Measurements from ENCODE around the gene KAZN.

The KAZN gene

GRCh38 chr1:14794906-14795305 lies 196.4 kb downstream of the KAZN start:
- Mint-ChIP-seq H3K27ac (no peak overlapping the region), H3K4me3 (no peak overlapping the region), H3K4me1 (ENCODE audit: low read depth) (no peaks in the 10 kb centered on the region), H3K36me3 (ENCODE audit: low read depth) (no peaks in the 10 kb centered on the region), H3K27me3 (no peaks in the 10 kb centered on the region), H3K9me3 (no peaks in the 10 kb centered on the region)
- no peak for DNase-seq

GRCh38 chr1:14795589-14795988 lies 197.1 kb downstream of the KAZN start:
- H3K4me3 Mint-ChIP-seq = no peak overlapping the region
- no peaks in the 10 kb centered on the region for H3K27me3 Mint-ChIP-seq
- no peaks in the 10 kb centered on the region for H3K36me3 Mint-ChIP-seq (ENCODE audit: low read depth)
- no peaks in the 10 kb centered on the region for H3K4me1 Mint-ChIP-seq (ENCODE audit: low read depth)
- H3K9me3 Mint-ChIP-seq = no peaks in the 10 kb centered on the region
- no peak overlapping the region for H3K27ac Mint-ChIP-seq
- DNase-seq = no peak

DNA sequence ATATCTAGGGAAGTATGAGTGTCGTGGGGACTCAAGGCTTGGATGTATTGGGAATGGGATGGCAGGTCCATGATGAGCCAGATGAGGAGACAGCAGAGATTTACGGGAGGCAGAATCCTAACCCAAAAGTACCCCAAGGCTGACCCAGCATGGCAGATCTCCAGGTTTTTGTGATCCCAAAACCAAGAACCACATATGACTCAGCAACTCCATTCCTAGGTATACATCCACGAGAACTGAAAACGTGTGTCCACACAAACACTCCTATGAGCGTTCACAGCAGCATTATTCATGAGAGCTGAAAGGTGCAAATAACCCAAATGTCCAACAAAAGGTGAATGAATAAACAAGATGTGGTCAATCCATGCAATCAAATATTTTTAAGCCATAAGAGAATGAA lies 201.5 kb downstream of the KAZN start:
- H3K27me3 Mint-ChIP-seq = no peaks in the 10 kb centered on the region
- H3K4me1 Mint-ChIP-seq (ENCODE audit: low read depth) = no peaks in the 10 kb centered on the region
- no peak overlapping the region for H3K27ac Mint-ChIP-seq
- no peak overlapping the region for H3K4me3 Mint-ChIP-seq
- DNase-seq = no peak
- H3K36me3 Mint-ChIP-seq (ENCODE audit: low read depth) = no peaks in the 10 kb centered on the region
- no peaks in the 10 kb centered on the region for H3K9me3 Mint-ChIP-seq

DNA sequence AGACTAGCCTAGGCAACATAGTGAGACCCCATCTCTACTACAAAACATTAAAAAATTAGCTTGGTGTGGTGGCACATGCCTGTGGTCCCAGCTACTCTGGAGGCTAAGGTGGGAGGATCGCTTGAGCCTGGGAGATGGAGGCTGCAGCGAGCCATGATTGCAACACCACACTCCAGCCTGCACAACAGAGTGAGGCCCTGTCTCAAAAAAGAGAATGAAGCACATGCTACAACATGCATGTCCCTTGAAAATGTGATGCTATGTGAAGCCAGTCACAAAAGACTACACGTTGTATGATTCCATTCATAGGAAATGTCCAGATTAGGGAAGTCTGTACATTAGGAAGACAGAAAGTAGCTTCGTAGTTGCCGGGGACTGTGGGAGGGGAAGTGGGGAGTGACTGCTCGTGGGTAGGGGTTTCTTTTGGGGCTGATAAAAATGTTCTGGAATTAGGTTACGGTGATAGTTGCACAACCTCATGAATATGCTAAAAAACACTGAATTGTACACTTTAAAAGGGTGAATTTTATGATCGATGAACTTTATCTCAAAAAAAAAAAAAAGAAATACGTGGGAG lies 202.1 kb downstream of the KAZN start:
- Mint-ChIP-seq H3K27me3 (no peaks in the 10 kb centered on the region), H3K36me3 (ENCODE audit: low read depth) (no peaks in the 10 kb centered on the region), H3K4me3 (no peak overlapping the region), H3K4me1 (ENCODE audit: low read depth) (no peaks in the 10 kb centered on the region), H3K27ac (no peak overlapping the region), H3K9me3 (no peaks in the 10 kb centered on the region)
- DNase-seq = no peak

GRCh38 chr1:14803002-14803789 lies 204.7 kb downstream of the KAZN start:
- Mint-ChIP-seq H3K27ac (no peak overlapping the region), H3K27me3 (no peaks in the 10 kb centered on the region), H3K4me1 (ENCODE audit: low read depth) (no peaks in the 10 kb centered on the region), H3K36me3 (ENCODE audit: low read depth) (no peaks in the 10 kb centered on the region), H3K9me3 (peaks cover 12% of the 10 kb centered on the region), H3K4me3 (no peak overlapping the region)
- no peak for DNase-seq

DNA sequence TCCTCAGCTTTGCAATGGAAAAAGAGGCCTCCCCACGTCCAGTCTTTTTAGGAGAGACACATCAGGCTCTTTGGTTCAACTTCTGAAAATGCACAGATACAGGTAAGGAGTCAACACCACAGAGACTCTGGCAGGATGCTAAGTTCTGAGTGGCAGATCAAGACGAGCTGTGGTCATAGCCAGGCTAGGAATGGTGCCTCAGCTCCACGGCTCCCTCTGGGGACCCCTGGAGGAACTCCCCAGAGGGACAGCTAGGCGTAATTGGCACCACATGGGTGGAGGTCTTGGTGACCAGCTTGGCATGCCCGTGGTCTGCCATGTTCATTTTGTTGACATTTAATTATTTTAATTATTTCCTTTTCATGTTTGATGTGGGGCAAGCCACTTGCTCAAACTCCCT lies 206.1 kb downstream of the KAZN start:
- no peaks in the 10 kb centered on the region for H3K27me3 Mint-ChIP-seq
- no peak for DNase-seq
- H3K9me3 Mint-ChIP-seq = peaks cover 18% of the 10 kb centered on the region
- no peak overlapping the region for H3K27ac Mint-ChIP-seq
- no peak overlapping the region for H3K4me3 Mint-ChIP-seq
- no peaks in the 10 kb centered on the region for H3K4me1 Mint-ChIP-seq (ENCODE audit: low read depth)
- H3K36me3 Mint-ChIP-seq (ENCODE audit: low read depth) = no peaks in the 10 kb centered on the region

- Mint-ChIP-seq H3K9me3 (peaks cover 18% of the 10 kb centered on the region), H3K4me1 (ENCODE audit: low read depth) (no peaks in the 10 kb centered on the region), H3K27ac (no peak overlapping the region), H3K36me3 (ENCODE audit: low read depth) (no peaks in the 10 kb centered on the region), H3K4me3 (no peak overlapping the region), H3K27me3 (no peaks in the 10 kb centered on the region)
- no peak for DNase-seq
Measured at GRCh38 chr1:14806772-14807171, 208.3 kb downstream of the KAZN start.

DNA sequence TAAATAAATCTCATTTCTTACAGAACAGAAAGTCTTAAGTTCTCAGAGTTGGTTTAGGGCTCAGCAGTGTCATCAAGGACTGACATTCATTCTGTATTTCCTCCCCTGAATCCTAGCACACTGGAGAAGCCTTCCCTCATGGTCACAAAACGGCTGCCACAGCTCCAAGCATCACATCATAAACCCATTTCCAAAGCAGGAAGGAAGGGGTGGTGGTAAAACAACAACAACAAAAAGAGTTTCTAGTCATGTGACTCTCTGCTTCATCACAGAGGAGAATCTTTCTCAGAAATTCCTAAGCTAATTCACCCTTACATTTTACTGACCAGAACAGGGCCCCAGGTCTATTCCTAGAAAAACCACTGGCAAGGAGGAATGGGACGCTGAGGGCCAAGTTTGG lies 210.3 kb downstream of the KAZN start:
- Mint-ChIP-seq H3K36me3 (ENCODE audit: low read depth) (no peaks in the 10 kb centered on the region), H3K27me3 (no peaks in the 10 kb centered on the region), H3K27ac (no peak overlapping the region), H3K4me1 (ENCODE audit: low read depth) (no peaks in the 10 kb centered on the region), H3K4me3 (no peak overlapping the region), H3K9me3 (peaks cover 18% of the 10 kb centered on the region)
- DNase-seq = no peak

GRCh38 chr1:14809191-14809981 lies 210.9 kb downstream of the KAZN start:
- no peaks in the 10 kb centered on the region for H3K27me3 Mint-ChIP-seq
- no peaks in the 10 kb centered on the region for H3K36me3 Mint-ChIP-seq (ENCODE audit: low read depth)
- H3K4me3 Mint-ChIP-seq = no peak overlapping the region
- DNase-seq = no peak
- H3K4me1 Mint-ChIP-seq (ENCODE audit: low read depth) = no peaks in the 10 kb centered on the region
- H3K27ac Mint-ChIP-seq = no peak overlapping the region
- H3K9me3 Mint-ChIP-seq = peaks cover 18% of the 10 kb centered on the region

GRCh38 chr1:14810595-14811361 lies 212.3 kb downstream of the KAZN start:
- Mint-ChIP-seq H3K9me3 (peaks cover 18% of the 10 kb centered on the region), H3K27ac (no peak overlapping the region), H3K36me3 (ENCODE audit: low read depth) (no peaks in the 10 kb centered on the region), H3K27me3 (no peaks in the 10 kb centered on the region), H3K4me3 (no peak overlapping the region), H3K4me1 (ENCODE audit: low read depth) (no peaks in the 10 kb centered on the region)
- DNase-seq = no peak

DNA sequence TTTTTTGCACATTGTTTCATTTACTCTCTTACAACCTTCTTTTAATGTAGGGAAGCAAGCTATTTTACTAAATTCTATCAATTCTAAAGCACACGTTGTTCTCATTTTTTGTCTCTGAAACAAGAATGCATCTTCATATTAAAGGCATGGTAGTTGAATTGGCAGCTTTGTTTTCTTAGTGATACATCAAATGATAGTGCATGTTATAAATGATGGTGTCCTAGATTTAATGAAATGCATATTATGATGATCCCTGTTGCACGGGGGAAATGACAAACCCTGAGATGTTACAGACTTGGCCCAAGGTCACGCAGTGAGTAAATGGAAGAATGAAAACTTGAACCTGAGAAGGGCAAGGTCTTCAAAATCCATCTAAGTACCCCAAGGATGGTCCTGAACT lies 213.1 kb downstream of the KAZN start:
- Mint-ChIP-seq H3K27me3 (no peaks in the 10 kb centered on the region), H3K27ac (no peak overlapping the region), H3K4me3 (no peak overlapping the region), H3K9me3 (peaks cover 15% of the 10 kb centered on the region), H3K4me1 (ENCODE audit: low read depth) (no peaks in the 10 kb centered on the region), H3K36me3 (ENCODE audit: low read depth) (no peaks in the 10 kb centered on the region)
- DNase-seq = no peak

GRCh38 chr1:14812189-14812588 lies 213.7 kb downstream of the KAZN start:
- Mint-ChIP-seq H3K4me1 (ENCODE audit: low read depth) (no peaks in the 10 kb centered on the region), H3K9me3 (peaks cover 9% of the 10 kb centered on the region), H3K27ac (no peak overlapping the region), H3K27me3 (no peaks in the 10 kb centered on the region), H3K4me3 (no peak overlapping the region), H3K36me3 (ENCODE audit: low read depth) (no peaks in the 10 kb centered on the region)
- DNase-seq = no peak

- no peak for DNase-seq
- Mint-ChIP-seq H3K27ac (no peak overlapping the region), H3K9me3 (no peaks in the 10 kb centered on the region)
Measured at GRCh38 chr1:14815175-14815877, 216.8 kb downstream of the KAZN start.

More at GRCh38 chr1:14815175-14815877, 216.8 kb downstream of the KAZN start:
- H3K36me3 Mint-ChIP-seq (ENCODE audit: low read depth) = no peaks in the 10 kb centered on the region
- no peaks in the 10 kb centered on the region for H3K27me3 Mint-ChIP-seq
- H3K4me3 Mint-ChIP-seq = no peak overlapping the region
- H3K4me1 Mint-ChIP-seq (ENCODE audit: low read depth) = no peaks in the 10 kb centered on the region
